Activated CD8-positive, alpha-beta memory T cell treated with anti-CD3 and anti-CD28 coated beads, Interleukin-2, amount 50 U/mL, for 48 hours (primary cell): ENCODE measurements around the gene STAC2.

Experiments used
- DNase-seq: peaks from one replicate; pipeline ENCODE4 v3.0.0-alpha.2; 2020

The STAC2 gene

GRCh38 chr17:39231591-39232551 lies 6.1 kb upstream of the STAC2 start:
- DNase-seq = peak; percentile 84

GRCh38 chr17:39231091-39231561 lies 5.4 kb upstream of the STAC2 start:
- no peak for DNase-seq

GRCh38 chr17:39230361-39230760 lies 4.6 kb upstream of the STAC2 start:
- no peak for DNase-seq

GRCh38 chr17:39229274-39229913 lies 3.6 kb upstream of the STAC2 start:
- DNase-seq = no peak

GRCh38 chr17:39227364-39227919 lies 1.7 kb upstream of the STAC2 start:
- no peak for DNase-seq

GRCh38 chr17:39225959-39226683 lies 376 bp upstream of the STAC2 start:
- peak; percentile 82 for DNase-seq

GRCh38 chr17:39224778-39225307 lies 902 bp downstream of the STAC2 start:
- no peak for DNase-seq

- DNase-seq = no peak
Measured at GRCh38 chr17:39223907-39224777, 1.6 kb downstream of the STAC2 start.

- DNase-seq = no peak
Measured at GRCh38 chr17:39222866-39223834, 2.6 kb downstream of the STAC2 start.

GRCh38 chr17:39222151-39222550 lies 3.6 kb downstream of the STAC2 start:
- no peak for DNase-seq

- no peak for DNase-seq
Measured at GRCh38 chr17:39221572-39221971, 4.2 kb downstream of the STAC2 start.

- DNase-seq = no peak
Measured at GRCh38 chr17:39219647-39220154, 6.0 kb downstream of the STAC2 start.

GRCh38 chr17:39218906-39219305 lies 6.8 kb downstream of the STAC2 start:
- DNase-seq = no peak

GRCh38 chr17:39217734-39218369 lies 7.9 kb downstream of the STAC2 start:
- DNase-seq = no peak

- no peak for DNase-seq
Measured at GRCh38 chr17:39213852-39214251, 11.9 kb downstream of the STAC2 start.

- DNase-seq = no peak
Measured at GRCh38 chr17:39212841-39213480, 12.8 kb downstream of the STAC2 start.

- no peak for DNase-seq
Measured at GRCh38 chr17:39212195-39212810, 13.4 kb downstream of the STAC2 start.

- DNase-seq = no peak
Measured at GRCh38 chr17:39210093-39210434, 15.7 kb downstream of the STAC2 start.
